Thymus (tissue), 11 donors: ENCODE measurements around the gene FOLH1. TPM values are rescaled to one million over a fixed set of nuclear protein-coding genes. Genes with fewer than 3 reads are reported as not detected.
"Not testable (repeated sequence)": the region's sequence is repeated elsewhere in the genome, so short reads cannot be mapped to it uniquely, and the experiment has no call there.

Experiments used
- DNase-seq, 9 donors: peaks; one replicate each; pipeline ENCODE4 v3.0.0-alpha.2; 2013; ENCODE audit warnings: low spot score in 9 of 9, low read depth in 6 of 9, missing footprints in 1 of 9
- H3K27ac ChIP-seq, 2 donors: one replicate each; pipeline ENCODE4 v1.5.1; 2013; ENCODE audit warnings: control low read depth in 1 of 2, low read depth in 1 of 2, low read length in 1 of 2, mild to moderate bottlenecking in 1 of 2, moderate library complexity in 1 of 2
- H3K27me3 ChIP-seq, 2 donors: one replicate each; pipeline ENCODE4 v1.5.1; 2013; ENCODE audit warnings: low read length in 1 of 2; ENCODE audit not compliant: control insufficient read depth in 2 of 2, insufficient read depth in 1 of 2
- H3K36me3 ChIP-seq, 2 donors: one replicate each; pipeline ENCODE4 v1.5.1; 2013; ENCODE audit warnings: low read length in 1 of 2, mild to moderate bottlenecking in 1 of 2, moderate library complexity in 1 of 2; ENCODE audit not compliant: control insufficient read depth in 2 of 2, insufficient read depth in 2 of 2
- H3K4me1 ChIP-seq, 2 donors: one replicate each; pipeline ENCODE4 v1.5.1; 2013; ENCODE audit warnings: low read length in 2 of 2; ENCODE audit not compliant: control insufficient read depth in 2 of 2, insufficient read depth in 2 of 2
- H3K4me3 ChIP-seq, 2 donors: one replicate each; pipeline ENCODE4 v1.5.1; 2013; ENCODE audit warnings: low read length in 2 of 2, control low read depth in 1 of 2, mild to moderate bottlenecking in 1 of 2
- H3K9me3 ChIP-seq, 2 donors: one replicate each; pipeline ENCODE4 v1.5.1; 2013; ENCODE audit warnings: low read length in 1 of 2, mild to moderate bottlenecking in 1 of 2; ENCODE audit not compliant: control insufficient read depth in 2 of 2, insufficient read depth in 1 of 2
- WGBS: extraction: QIAGEN DNeasy Blood & Tissue Kit; methylation state at CpG from one replicate; pipeline ENCODE4 v1.1.7; 2013; 5-methylcytosine and 5-hydroxymethylcytosine counted together
- polyA plus RNA-seq: library from polyadenylated mRNA; stranded (reverse); fragments of 200-250 nt; gene quantifications from one replicate; pipeline ENCODE4 v1.2.3, GENCODE V29; 2013
- total RNA-seq: library from RNA; stranded (reverse); fragments of 120-200 nt; gene quantifications from one replicate; pipeline ENCODE4 v1.2.4, GENCODE V29; 2013
- donor health status: healthy.

FOLH1 gene
- total and polyA plus RNA-seq, 2 donors, result 0.41 to 0.99 TPM

DNA sequence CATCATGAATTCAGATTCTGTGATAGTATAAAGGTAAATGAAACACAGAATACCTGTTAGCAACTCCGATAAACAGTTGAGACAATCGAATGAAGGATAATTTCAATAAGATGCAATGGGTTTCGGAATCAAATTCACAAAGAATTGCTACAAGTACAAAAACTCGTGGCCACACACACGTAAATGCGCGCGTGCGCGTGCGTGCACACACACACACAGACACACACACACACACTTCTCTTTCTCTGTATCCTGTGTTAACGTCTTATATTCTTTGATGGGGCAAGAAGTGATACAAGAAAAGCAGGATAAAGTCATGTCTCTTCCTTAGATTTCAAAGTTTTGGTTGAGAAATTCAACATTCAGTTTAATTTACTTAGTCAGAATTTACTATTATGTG, 57.2 kb downstream of the FOLH1 start:
- Histone ChIP-seq H3K4me1 (no peaks in the 10 kb centered on the region), H3K27ac (no peak overlapping the region), H3K4me3 (no peak overlapping the region), H3K9me3 (no peaks in the 10 kb centered on the region), H3K36me3 (no peaks in the 10 kb centered on the region), H3K27me3 (no peaks in the 10 kb centered on the region)
- no peak for DNase-seq
- WGBS, result 85% methylated on average over 12 of the region's 12 CpGs

DNA sequence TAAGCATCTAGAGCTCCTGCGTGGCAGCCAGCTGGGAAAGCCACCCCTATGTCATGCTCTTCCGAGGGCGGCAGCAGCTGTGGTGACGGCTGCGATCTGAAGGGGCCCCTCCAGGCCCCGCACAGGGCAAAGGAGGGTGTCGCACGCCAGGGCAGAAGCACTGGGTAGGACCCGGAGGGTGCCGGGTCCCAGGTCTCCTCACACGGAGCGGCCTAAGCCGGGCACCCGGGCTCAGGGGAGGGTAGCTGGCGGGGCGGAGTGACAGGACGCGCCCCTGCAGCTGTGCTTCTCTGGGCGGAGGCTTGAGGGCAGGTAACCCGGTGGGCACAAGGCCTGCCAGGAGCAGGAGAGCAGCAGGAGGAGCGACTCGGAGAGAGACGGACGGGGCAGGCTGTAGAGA, 106.0 kb downstream of the FOLH1 start:
- H3K36me3 ChIP-seq, DNase-seq, H3K4me3 ChIP-seq, H3K27me3 ChIP-seq, H3K9me3 ChIP-seq, H3K27ac ChIP-seq, H3K4me1 ChIP-seq: not testable (repeated sequence)
- WGBS, result 94% methylated on average over 24 of the region's 24 CpGs

Other genes with a start within 250 kb of the FOLH1 start
- gene TRIM51G, start 224.7 kb downstream of the FOLH1 start, total RNA-seq, result not detected
- gene TRIM51G, start 224.7 kb downstream of the FOLH1 start, polyA plus RNA-seq, result not detected
- not detected for gene TRIM49B, start 179.8 kb downstream of the FOLH1 start, total RNA-seq
- 0.05 TPM for gene TRIM49B, start 179.8 kb downstream of the FOLH1 start, polyA plus RNA-seq
- not detected for gene TRIM64C, start 149.5 kb downstream of the FOLH1 start, total RNA-seq
- gene TRIM64C, start 149.5 kb downstream of the FOLH1 start, polyA plus RNA-seq, result not detected